ENCODE measurements around the gene PNLDC1.

PNLDC1 gene

DNA sequence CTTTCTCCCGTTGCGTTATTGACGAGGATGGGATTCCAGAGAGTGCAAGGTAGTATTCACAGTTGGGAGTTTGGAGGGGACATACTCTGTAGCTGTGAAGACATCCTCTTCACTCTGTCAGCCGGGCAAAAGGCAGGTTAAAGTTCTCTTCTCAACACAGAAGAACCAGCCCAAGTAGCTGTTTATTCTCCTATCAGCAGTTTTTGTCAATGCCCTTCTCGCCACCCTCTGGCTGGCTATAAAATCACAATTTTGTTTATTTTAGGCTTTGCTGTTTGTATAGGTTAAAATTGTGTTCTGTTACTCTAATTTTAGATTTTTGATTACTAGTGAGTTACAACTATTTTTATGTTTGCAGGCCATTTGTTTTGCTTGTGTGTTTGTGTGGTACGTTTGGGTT lies 52.8 kb downstream of the PNLDC1 start:
- peak in 1 of 5 donors; percentile 6 for DNase-seq

DNA sequence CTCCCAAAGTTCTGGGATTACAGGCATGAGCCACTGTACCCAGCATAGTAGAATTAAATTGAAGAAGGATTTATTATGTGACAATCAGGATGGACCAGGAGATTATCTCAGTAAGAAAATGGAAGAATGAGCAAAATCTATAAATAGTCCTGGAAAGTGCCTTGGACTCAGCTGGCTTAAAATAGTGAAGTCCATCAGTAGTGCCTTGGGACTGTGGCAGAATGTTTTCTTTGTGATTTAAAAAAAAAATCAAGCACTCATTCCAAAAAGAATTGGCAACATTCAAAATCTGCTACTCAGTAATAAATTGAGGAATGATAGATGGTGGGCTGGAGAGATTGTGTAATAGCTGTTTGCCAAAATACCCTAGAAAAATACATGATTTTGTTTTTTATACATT lies 53.7 kb downstream of the PNLDC1 start:
- no peak for DNase-seq

DNA sequence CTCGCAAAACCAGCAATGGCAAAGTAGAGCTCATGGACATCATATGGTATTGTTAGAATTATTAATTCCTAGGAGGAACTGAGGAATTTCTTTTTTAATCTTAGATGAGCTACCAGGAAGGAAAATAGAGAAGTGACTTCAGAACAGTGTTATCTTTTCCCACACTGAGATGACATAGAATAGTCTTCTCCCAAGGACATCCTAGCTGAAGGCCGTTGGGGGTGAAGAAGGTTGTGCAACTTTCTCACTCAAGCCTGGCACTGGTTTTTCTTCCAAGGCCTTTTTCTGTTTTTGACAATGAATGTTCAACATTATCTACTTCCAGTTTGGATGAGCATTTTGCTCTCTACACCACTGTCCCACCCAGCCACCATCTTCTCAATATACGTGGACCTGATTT lies 54.9 kb downstream of the PNLDC1 start:
- DNase-seq, result no peak

DNA sequence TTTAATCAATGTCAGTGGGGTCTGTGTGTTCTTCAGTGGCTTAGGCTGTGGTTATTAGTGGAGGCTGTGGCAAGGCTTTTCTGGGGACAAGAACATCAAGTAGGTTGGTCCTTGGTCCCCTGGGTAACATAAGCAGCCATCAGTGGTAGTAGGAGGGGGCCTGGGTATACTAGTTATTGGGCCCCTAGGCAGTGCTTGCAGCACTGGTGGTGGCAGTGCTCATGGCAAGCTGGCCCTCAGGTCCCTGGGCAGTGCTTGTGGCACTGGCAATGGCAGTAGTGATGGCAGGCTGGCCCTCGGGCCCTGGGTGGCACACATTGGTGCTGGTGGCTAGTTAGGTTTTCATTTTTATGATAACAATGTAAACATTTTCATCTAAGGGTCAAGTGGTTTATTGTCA lies 58.2 kb downstream of the PNLDC1 start:
- no peak for DNase-seq

DNA sequence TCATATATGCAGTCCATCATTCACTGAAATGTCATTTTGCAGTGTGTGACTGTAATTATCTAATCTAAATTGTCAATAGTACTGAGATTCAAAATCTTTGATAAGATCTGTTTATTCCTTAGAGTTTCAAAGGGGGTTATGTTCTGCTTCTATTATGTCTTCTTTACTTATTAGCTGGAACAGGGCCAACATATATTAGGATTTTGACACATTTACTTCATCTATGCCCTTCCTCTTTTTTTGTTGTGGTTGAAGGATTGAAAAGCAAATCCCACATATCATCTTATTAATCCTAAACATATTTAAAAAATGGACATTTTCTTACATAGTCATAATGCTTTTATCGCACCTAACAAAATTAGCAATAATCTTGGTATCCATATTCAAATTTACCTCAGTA lies 60.4 kb downstream of the PNLDC1 start:
- DNase-seq, result no peak

DNA sequence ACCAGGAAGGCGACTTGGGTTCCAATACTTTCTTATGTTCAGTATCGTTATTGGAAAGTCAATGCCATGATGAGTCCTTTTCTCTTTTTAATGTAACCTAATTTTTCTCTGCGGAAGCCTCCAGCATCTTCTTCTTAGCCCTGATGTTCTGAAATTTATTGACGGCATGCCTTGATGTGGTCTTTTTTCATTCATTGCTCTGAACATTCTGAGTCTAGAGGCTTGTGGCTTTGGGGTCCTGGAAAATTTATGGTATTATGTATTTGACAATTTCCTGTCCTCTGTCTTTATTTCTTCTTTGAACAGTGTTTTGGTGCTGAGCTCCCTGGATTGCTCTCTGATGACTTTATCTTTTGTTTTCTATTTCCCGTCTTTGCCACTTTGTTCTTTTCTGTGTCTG lies 62.0 kb downstream of the PNLDC1 start:
- DNase-seq, result no peak

DNA sequence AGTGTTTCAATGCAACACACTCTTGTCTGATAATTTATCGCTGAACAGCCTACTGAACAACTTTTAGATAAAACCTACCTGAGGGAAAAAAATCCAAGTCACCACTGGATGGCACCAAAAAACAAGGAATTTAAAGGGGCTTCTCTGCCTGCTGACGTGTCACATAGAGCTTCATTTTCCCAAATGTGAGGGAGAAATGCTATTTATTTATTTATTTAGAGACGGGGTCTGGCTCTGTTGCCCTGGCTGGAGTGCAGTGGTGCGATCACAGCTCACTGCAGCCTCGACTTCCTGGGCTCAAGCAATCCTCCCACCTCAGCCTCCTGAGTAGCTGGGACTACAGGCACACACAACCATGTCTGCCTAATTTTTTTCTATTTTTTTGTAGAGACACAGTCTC lies 63.3 kb downstream of the PNLDC1 start:
- DNase-seq, result peak in 2 of 5 donors; percentile 12 to 42

DNA sequence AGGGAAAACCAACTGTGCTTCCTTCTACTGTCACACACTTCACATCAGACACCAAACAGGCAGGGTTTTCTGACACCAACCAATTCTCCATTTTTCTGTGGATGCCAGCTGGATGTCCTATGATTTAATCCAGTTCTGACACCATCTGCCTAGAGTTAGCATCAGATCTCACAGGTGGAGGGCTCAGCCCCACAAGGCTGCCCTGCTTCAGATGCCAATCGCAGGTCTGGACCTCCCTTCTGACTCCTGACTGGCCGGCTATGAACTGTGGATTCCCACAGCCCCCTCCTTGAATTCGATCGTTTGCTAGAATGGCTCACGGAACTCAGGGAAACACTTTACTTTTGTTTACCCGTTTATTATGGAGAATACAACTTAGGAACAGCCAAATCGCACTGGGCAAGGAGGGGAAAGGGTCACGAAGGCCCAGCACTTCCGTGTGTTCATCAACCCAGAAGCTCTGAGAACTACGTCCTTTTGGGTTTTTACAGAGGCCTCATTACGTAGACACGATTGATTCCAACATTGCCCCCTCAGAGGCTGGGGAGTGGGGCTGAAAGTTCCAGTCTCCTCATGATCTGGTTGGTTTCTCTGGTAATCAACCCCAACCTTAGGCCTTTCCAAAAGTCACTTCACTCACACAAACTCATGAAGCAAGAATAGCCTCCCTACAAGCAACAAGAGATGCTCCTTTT lies 65.3 kb downstream of the PNLDC1 start:
- DNase-seq, result no peak

DNA sequence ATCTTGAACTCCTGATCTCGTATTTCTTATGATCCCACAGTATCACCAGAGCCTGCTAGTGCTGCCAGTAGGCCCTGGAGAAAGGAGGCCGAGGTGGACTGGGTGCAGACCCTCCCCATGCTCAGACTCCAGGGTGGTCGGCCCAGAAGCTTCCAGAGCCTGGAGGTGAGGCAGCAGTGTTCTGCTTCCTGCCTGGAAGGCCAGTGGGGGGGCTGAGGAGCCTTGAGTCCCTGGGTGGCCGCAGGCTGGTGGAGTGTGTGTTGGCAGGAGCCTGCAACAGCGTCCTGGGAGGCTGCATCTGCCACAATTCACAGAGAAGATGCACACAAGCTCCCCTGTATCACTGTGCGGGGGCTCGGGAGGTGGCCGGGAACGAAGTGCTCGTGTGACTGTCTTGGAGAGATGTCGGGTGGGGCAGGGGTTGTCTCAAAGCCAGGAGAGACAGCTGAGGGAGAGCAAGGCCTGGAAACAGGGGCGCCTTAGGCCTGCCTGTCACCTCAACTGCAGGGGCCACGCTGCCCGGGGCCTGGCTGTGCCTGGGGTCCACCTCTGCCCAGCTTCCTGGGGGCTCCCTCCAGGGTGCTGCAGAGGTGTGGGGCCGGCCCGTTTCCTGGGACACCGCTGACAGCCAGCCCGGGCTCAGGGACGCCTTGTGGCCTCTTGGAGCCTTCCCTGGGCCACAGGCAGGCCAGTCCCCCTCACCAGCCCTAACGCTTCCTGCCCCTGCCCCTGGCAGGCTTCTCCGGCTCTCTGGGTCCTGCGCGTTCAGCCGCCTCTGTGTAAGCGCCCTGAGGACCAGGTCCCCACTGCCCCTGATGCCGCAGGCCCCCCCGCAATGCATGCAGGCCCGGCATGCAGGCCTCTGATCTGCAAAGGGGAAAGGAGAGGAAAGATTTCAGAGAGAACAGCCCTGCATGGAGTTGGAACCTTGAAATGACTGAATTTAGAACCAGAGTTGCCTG lies 66.5 kb downstream of the PNLDC1 start:
- no peak for DNase-seq
